Measurements from ENCODE around the gene MIAT. TPM values are rescaled to one million over a fixed set of nuclear protein-coding genes. Genes with fewer than 3 reads are reported as not detected.

MIAT gene
- total RNA-seq, 1 donor from 2014 or later = 0.29 TPM

GRCh38 chr22:26724414-26724813 is 67.0 kb downstream of the MIAT start:
- DNase-seq (ENCODE audit: extremely low read depth, low read depth, low spot score) = no peak

DNA sequence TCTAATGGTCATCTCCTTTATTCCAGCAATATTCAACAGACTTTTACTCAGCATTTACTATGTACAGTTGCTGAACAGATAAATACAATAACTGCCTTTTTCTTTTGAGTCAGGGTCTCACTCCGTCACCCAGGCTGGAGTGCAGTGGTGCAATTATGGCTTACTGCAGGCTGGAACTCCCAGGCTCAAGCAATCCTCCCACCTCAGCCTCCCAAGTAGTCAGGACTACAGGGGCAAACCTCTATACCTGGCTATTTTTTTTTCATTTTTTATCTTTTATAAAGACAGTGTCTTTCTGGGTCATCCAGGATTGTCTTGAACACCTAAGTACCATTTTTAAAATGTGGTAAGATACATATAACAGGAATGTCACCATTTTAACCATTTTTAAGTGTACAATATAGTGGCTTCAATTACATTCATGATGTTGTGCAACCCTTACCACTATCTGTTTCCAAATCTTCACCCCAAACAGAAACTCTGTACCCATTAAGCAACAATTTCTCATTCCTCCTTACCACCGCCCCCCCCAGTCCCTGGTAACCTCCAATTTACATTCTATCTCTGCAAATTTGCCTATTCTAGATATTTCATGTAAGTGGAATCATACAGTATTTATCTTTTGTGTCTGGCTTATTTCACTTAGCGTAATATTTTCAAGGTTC is 67.8 kb downstream of the MIAT start:
- DNase-seq (ENCODE audit: extremely low read depth, low read depth, low spot score) = no peak

Other genes with a start within 250 kb of the MIAT start
- gene ASPHD2, start 228.3 kb upstream of the MIAT start, total RNA-seq = 2.6 and 5.4 TPM in 2 replicates
- gene HPS4, start 173.8 kb upstream of the MIAT start, total RNA-seq = 25.9 and 28.4 TPM in 2 replicates
- 17.0 and 31.3 TPM in 2 replicates for gene SRRD, start 173.7 kb upstream of the MIAT start, total RNA-seq
- 19.8 and 29.0 TPM in 2 replicates for gene TFIP11, start 145.1 kb upstream of the MIAT start, total RNA-seq
- gene TPST2, start 67.5 kb upstream of the MIAT start, total RNA-seq = 92.7 and 99.2 TPM in 2 replicates
- not detected in 2 replicates for gene CRYBB1, start 39.6 kb upstream of the MIAT start, total RNA-seq
- gene CRYBA4, start 35.6 kb upstream of the MIAT start, total RNA-seq = not detected in 2 replicates

Measured in glomerular endothelial cell (primary cell).